ENCODE data around the gene SYT4. TPM values are rescaled to one million over a fixed set of nuclear protein-coding genes. Genes with fewer than 3 reads are reported as not detected.

The SYT4 gene
- total and polyA plus RNA-seq, 4 donors: 0.19 TPM; not detected in 3

GRCh38 chr18:43283299-43283698, 6.0 kb upstream of the SYT4 start:
- Histone ChIP-seq H3K27me3 (ENCODE audit: control insufficient read depth in 4 of 4, insufficient read depth in 4 of 4, low read length in 3 of 4) (peaks cover 0 to 4% (median 3%) of the 10 kb centered on the region in 4 donors), H3K9ac (ENCODE audit: low read depth in 1 of 2, low read length in 2 of 2) (no peak overlapping the region), H3K36me3 (ENCODE audit: control insufficient read depth in 4 of 4, insufficient read depth in 3 of 4, low read depth in 1 of 4, low read length in 3 of 4) (no peaks in the 10 kb centered on the region), H3K4me3 (ENCODE audit: low read depth in 1 of 3, low read length in 3 of 3) (no peak overlapping the region), H3K27ac (ENCODE audit: low read depth in 1 of 2, low read length in 2 of 2) (no peak overlapping the region), H3K4me1 (ENCODE audit: control insufficient read depth in 4 of 4, insufficient read depth in 4 of 4, low read length in 3 of 4) (no peaks in the 10 kb centered on the region), H3K9me3 (ENCODE audit: control insufficient read depth in 4 of 4, low read length in 3 of 4) (no peaks in the 10 kb centered on the region)
- DNase-seq (ENCODE audit: low spot score): no peak
- TF ChIP-seq RXRA (IDR thresholded peaks at IDR 0.05): no peak
- TF ChIP-seq SP1 (IDR thresholded peaks at IDR 0.05): no peak
- no peak for TF ChIP-seq RAD21 (IDR thresholded peaks at IDR 0.05)
- TF ChIP-seq FOXA1 (IDR thresholded peaks at IDR 0.05): no peak
- TF ChIP-seq YY1 (IDR thresholded peaks at IDR 0.05): no peak
- TF ChIP-seq REST (IDR thresholded peaks at IDR 0.05): no peak
- TF ChIP-seq MAX (IDR thresholded peaks at IDR 0.05): no peak
- no peak for TF ChIP-seq NR2F2 (IDR thresholded peaks at IDR 0.05)
- TF ChIP-seq CTCF (IDR thresholded peaks at IDR 0.05; ENCODE audit: low read depth, low read length, missing input control): no peak
- no peak for TF ChIP-seq HNF4G (IDR thresholded peaks at IDR 0.05)
- no peak for TF ChIP-seq ATF3 (IDR thresholded peaks at IDR 0.05)
- no peak for TF ChIP-seq GABPA (IDR thresholded peaks at IDR 0.05 in 1 of 2, conservative IDR thresholded peaks at IDR 0.05 in 1 of 2)
- no peak for TF ChIP-seq TAF1 (conservative IDR thresholded peaks at IDR 0.05)
- no peak for TF ChIP-seq HNF4A (conservative IDR thresholded peaks at IDR 0.05)
- TF ChIP-seq ZBTB33 (IDR thresholded peaks at IDR 0.05): no peak
- WGBS: 87% methylated on average over 16 of the region's 16 CpGs

All from liver (tissue), 9 donors.